Measurements from ENCODE around the gene SF1. TPM values are rescaled to one million over a fixed set of nuclear protein-coding genes. Genes with fewer than 3 reads are reported as not detected.

Gene SF1
- total RNA-seq, 2 donors from 2014 or later, result 331 to 399 TPM

DNA sequence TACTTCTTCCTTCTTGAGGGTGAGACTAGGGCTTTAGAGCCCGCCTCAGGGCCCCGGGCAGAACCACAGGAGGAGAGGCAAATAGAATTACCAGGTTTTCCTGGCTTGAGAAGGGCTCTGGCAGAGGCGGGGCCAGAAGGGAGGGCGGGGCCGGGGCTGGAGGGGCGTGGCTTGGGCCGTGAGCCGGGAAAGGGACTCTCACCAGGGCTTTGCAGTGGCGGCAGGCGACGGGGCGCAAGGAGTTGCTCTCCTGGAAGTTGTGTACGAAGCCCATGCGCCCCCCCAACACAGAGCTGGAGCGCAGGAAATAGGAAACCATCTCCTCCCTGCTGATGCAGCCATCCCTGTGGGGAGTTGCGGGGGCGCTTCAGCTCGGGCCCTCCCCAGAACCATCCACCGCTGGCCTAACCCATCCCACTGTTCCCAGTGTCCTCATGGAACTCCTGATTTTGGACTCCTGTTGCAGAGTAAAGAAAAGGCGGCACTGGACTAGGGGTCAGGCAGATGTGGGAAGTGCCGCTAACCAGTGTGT lies 48.4 kb downstream of the SF1 start:
- TF ChIP-seq CTCF (conservative IDR thresholded peaks at IDR 0.05), result no peak
- H3K27ac Mint-ChIP-seq, result no peak overlapping the region
- peaks cover 21% of the 10 kb centered on the region for H3K27me3 Mint-ChIP-seq (ENCODE audit: insufficient read depth)
- H3K36me3 ChIP-seq (ENCODE audit: control insufficient read depth, insufficient read depth, low read length), result no peaks in the 10 kb centered on the region
- H3K36me3 Mint-ChIP-seq (ENCODE audit: low read depth), result no peaks in the 10 kb centered on the region
- 33 to 37% methylated on average over 13 to 21 of the region's 21 CpGs for WGBS, 2 experiments (ENCODE audit: insufficient coverage in 1 of 2, insufficient read length in 1 of 2)
- H3K9me3 Mint-ChIP-seq, result no peaks in the 10 kb centered on the region
- no peak overlapping the region for H3K27ac ChIP-seq (ENCODE audit: low read depth, low read length)
- peaks cover 8% of the 10 kb centered on the region for H3K4me1 Mint-ChIP-seq
- H3K9ac ChIP-seq (ENCODE audit: extremely low read depth, low read length, poor library complexity, severe bottlenecking), result no peak overlapping the region
- H3K4me3 Mint-ChIP-seq, result no peak overlapping the region
- H3K9me3 ChIP-seq (ENCODE audit: control insufficient read depth, low read length), result no peaks in the 10 kb centered on the region
- no peak overlapping the region for H3K4me3 ChIP-seq (ENCODE audit: low read length)
- peak; percentile 98 for DNase-seq
- H3K4me1 ChIP-seq (ENCODE audit: control insufficient read depth, insufficient read depth, low read length), result no peaks in the 10 kb centered on the region
- peaks cover 8% of the 10 kb centered on the region for H3K27me3 ChIP-seq (ENCODE audit: control insufficient read depth, insufficient read depth, low read length, poor library complexity, severe bottlenecking)

DNA sequence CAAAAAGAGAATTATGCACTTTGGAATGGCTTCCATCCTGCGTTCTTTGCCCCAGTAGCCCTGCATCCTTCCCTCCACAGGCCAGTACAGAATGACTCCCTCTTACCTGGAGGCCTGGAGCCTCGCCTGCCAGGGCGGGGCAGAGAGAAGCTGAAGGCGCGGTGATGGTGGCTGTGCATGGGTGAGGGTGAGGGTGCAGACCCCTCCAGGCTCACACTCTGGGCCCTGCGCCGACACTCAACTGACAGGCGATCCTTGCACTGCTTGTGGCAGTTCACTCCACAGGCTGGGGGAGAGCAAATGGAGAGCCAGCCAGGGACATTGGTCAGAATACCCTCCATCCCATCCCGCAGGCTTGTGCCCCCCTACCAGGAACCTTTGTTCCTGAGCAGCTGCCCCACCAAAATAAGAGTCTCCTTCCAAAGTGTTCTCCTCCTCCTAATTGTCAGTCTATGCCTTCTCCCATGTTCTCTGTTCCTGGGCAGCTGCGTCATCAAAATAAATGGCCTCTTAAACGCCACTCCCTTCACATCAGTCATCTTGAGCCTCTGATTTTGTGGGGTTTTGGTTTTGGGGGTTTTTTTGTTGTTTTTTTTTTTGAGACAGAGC lies 49.5 kb downstream of the SF1 start:
- no peak overlapping the region for H3K4me3 ChIP-seq (ENCODE audit: low read length)
- Mint-ChIP-seq H3K9me3 (no peaks in the 10 kb centered on the region), H3K27me3 (ENCODE audit: insufficient read depth) (peaks cover 21% of the 10 kb centered on the region), H3K36me3 (ENCODE audit: low read depth) (no peaks in the 10 kb centered on the region), H3K27ac (no peak overlapping the region), H3K4me1 (peaks cover 7% of the 10 kb centered on the region), H3K4me3 (no peak overlapping the region)
- H3K9me3 ChIP-seq (ENCODE audit: control insufficient read depth, low read length), result no peaks in the 10 kb centered on the region
- no peak overlapping the region for H3K9ac ChIP-seq (ENCODE audit: extremely low read depth, low read length, poor library complexity, severe bottlenecking)
- 93% methylated on average over 4 to 11 of the region's 11 CpGs for WGBS, 2 experiments (ENCODE audit: insufficient coverage in 1 of 2, insufficient read length in 1 of 2)
- no peak for TF ChIP-seq CTCF (conservative IDR thresholded peaks at IDR 0.05)
- no peaks in the 10 kb centered on the region for H3K36me3 ChIP-seq (ENCODE audit: control insufficient read depth, insufficient read depth, low read length)
- no peak overlapping the region for H3K27ac ChIP-seq (ENCODE audit: low read depth, low read length)
- no peaks in the 10 kb centered on the region for H3K4me1 ChIP-seq (ENCODE audit: control insufficient read depth, insufficient read depth, low read length)
- H3K27me3 ChIP-seq (ENCODE audit: control insufficient read depth, insufficient read depth, low read length, poor library complexity, severe bottlenecking), result peaks cover 13% of the 10 kb centered on the region
- peak; percentile 32 for DNase-seq

GRCh38 chr11:64726867-64727530 lies 51.3 kb downstream of the SF1 start:
- H3K27ac ChIP-seq (ENCODE audit: low read depth, low read length), result no peak overlapping the region
- DNase-seq, result no peak

More at GRCh38 chr11:64726867-64727530, 51.3 kb downstream of the SF1 start:
- Histone ChIP-seq H3K9ac (ENCODE audit: extremely low read depth, low read length, poor library complexity, severe bottlenecking) (no peak overlapping the region), H3K4me3 (ENCODE audit: low read length) (no peak overlapping the region), H3K4me1 (ENCODE audit: control insufficient read depth, insufficient read depth, low read length) (no peaks in the 10 kb centered on the region), H3K9me3 (ENCODE audit: control insufficient read depth, low read length) (no peaks in the 10 kb centered on the region), H3K27me3 (ENCODE audit: control insufficient read depth, insufficient read depth, low read length, poor library complexity, severe bottlenecking) (peaks cover 20% of the 10 kb centered on the region), H3K36me3 (ENCODE audit: control insufficient read depth, insufficient read depth, low read length) (no peaks in the 10 kb centered on the region)
- Mint-ChIP-seq H3K4me3 (no peak overlapping the region), H3K27me3 (ENCODE audit: insufficient read depth) (peaks cover 28% of the 10 kb centered on the region), H3K27ac (no peak overlapping the region), H3K4me1 (peaks cover 7% of the 10 kb centered on the region), H3K36me3 (ENCODE audit: low read depth) (no peaks in the 10 kb centered on the region), H3K9me3 (no peaks in the 10 kb centered on the region)
- no peak for TF ChIP-seq CTCF (conservative IDR thresholded peaks at IDR 0.05)
- 88 to 100% methylated on average over 1 to 7 of the region's 7 CpGs for WGBS, 2 experiments (ENCODE audit: insufficient coverage in 1 of 2, insufficient read length in 1 of 2)

Data from endodermal cell (in vitro differentiated cells).